B cell (primary cell): Measurements from ENCODE around the gene WWP2. TPM values are rescaled to one million over a fixed set of nuclear protein-coding genes. Genes with fewer than 3 reads are reported as not detected.

Experiments
- ATAC-seq: fragments of 200-7000 bp; cut with Tn5 transposase; one replicate; pipeline ENCODE4 v1.10.0; 2021; ENCODE audit warnings: low read depth, mild to moderate bottlenecking, moderate number of reproducible peaks, moderate library complexity
- CTCF ChIA-PET: fragments of 350-600 bp; sonication (Branson Sonifier 250); formaldehyde crosslinking; loops from one replicate; lab custom pipeline; 2021; ENCODE audit warnings: antibody characterized with exemption, inconsistent platforms; lab: Charles Lee
- POLR2A ChIA-PET: fragments of 350-600 bp; sonication (Branson Sonifier 250); formaldehyde crosslinking; loops from one replicate; lab custom pipeline; 2021; ENCODE audit warnings: antibody characterized with exemption; lab: Charles Lee
- DNase-seq: peaks from one replicate; pipeline ENCODE4 v3.0.0; 2013
- H2AFZ ChIP-seq: 2 replicates; pipeline ENCODE4 v1.6.1; 2012; ENCODE audit warnings: mild to moderate bottlenecking, low read depth, low read length; ENCODE audit not compliant: insufficient read depth, poor library complexity, severe bottlenecking
- H3K27ac ChIP-seq, 2 donors: 1 replicate in 1 of 2; 2 replicates in 1 of 2; pipeline ENCODE4 v1.5.1; 2012 to 2013; ENCODE audit warnings: low read length in 2 of 2, mild to moderate bottlenecking in 2 of 2, moderate library complexity in 1 of 2
- H3K27me3 ChIP-seq, 4 experiments: fragments of 200-600 bp in 1 of 4; sonication (generic) in 1 of 4; replicated peaks in 1 of 4; 1 replicate in 2 of 4; 2 replicates in 2 of 4; pipeline versions ENCODE4 v1.6.1 to v1.7.0; 2013 to 2016; ENCODE audit warnings: low read length in 3 of 4, mild to moderate bottlenecking in 2 of 4, mixed read lengths in 1 of 4, moderate library complexity in 1 of 4; ENCODE audit not compliant: insufficient read depth in 4 of 4, control insufficient read depth in 3 of 4; ENCODE audit errors: control extremely low read depth in 1 of 4
- H3K36me3 ChIP-seq, 2 experiments: replicated peaks in 1 of 2; 1 replicate in 1 of 2; 2 replicates in 1 of 2; pipeline versions ENCODE4 v1.6.1 to v1.7.1; 2013; ENCODE audit warnings: low read length in 1 of 2; ENCODE audit not compliant: insufficient read depth in 2 of 2, control insufficient read depth in 1 of 2; ENCODE audit errors: control extremely low read depth in 1 of 2, extremely low read depth in 1 of 2
- H3K4me1 ChIP-seq, 2 donors: fragments of 200-600 bp in 1 of 2; sonication (generic) in 1 of 2; 1 replicate in 1 of 2; 2 replicates in 1 of 2; pipeline versions ENCODE4 v1.5.1 to v1.6.1; 2013 to 2017; ENCODE audit warnings: low read length in 2 of 2; ENCODE audit not compliant: control insufficient read depth in 2 of 2, insufficient read depth in 2 of 2
- H3K4me2 ChIP-seq: replicated peaks from 2 replicates; pipeline ENCODE3; 2012; ENCODE audit warnings: mild to moderate bottlenecking, low read depth, low read length; ENCODE audit not compliant: poor library complexity, severe bottlenecking
- H3K4me3 ChIP-seq, 5 experiments: fragments of 200-600 bp in 1 of 5; sonication (generic) in 1 of 5; 1 replicate in 3 of 5; 2 replicates in 2 of 5; pipeline versions ENCODE4 v1.5.1 to v1.7.0; 2011 to 2016; ENCODE audit warnings: low read length in 4 of 5, mild to moderate bottlenecking in 4 of 5, low read depth in 2 of 5, control low read depth in 1 of 5, moderate library complexity in 1 of 5; ENCODE audit not compliant: insufficient read depth in 1 of 5; ENCODE audit errors: control extremely low read depth in 1 of 5, extremely low read depth in 1 of 5
- H3K79me2 ChIP-seq: fragments of 200-600 bp; sonication (generic); one replicate; pipeline ENCODE4 v1.6.0; 2016; ENCODE audit warnings: low read length; ENCODE audit not compliant: control insufficient read depth, insufficient read depth
- H3K9ac ChIP-seq: fragments of 200-600 bp; sonication (generic); 2 replicates; pipeline ENCODE4 v1.6.1; 2017; ENCODE audit warnings: mild to moderate bottlenecking, low read length, moderate library complexity
- H3K9me3 ChIP-seq, 3 donors: one replicate each; pipeline versions ENCODE4 v1.6.1 to v1.7.1; 2013; ENCODE audit warnings: low read length in 2 of 3; ENCODE audit not compliant: control insufficient read depth in 2 of 3, insufficient read depth in 1 of 3; ENCODE audit errors: control extremely low read depth in 1 of 3
- H4K20me1 ChIP-seq: 2 replicates; pipeline ENCODE4 v1.6.0; 2012; ENCODE audit warnings: mild to moderate bottlenecking, low read length; ENCODE audit not compliant: insufficient read depth, control insufficient read depth, poor library complexity, severe bottlenecking
- H3K27ac Mint-ChIP-seq: one replicate; pipeline ENCODE4 v1.8.0; 2021; ENCODE audit warnings: mixed read lengths
- H3K27me3 Mint-ChIP-seq: one replicate; pipeline ENCODE4 v1.8.0; 2021; ENCODE audit warnings: mixed read lengths
- H3K4me1 Mint-ChIP-seq: one replicate; pipeline ENCODE4 v1.8.0; 2021; ENCODE audit warnings: mixed read lengths
- H3K4me3 Mint-ChIP-seq: one replicate; pipeline ENCODE4 v1.8.0; 2021; ENCODE audit warnings: mixed read lengths
- H3K9me3 Mint-ChIP-seq: one replicate; pipeline ENCODE4 v1.8.0; 2022; ENCODE audit warnings: mixed read lengths; ENCODE audit not compliant: insufficient read depth
- EZH2 ChIP-seq: IDR thresholded peaks from 2 replicates; pipeline ENCODE4 v1.6.1; 2012; ENCODE audit warnings: borderline replicate concordance, low read depth, mild to moderate bottlenecking, moderate library complexity, low read length; ENCODE audit not compliant: insufficient read depth, poor library complexity, severe bottlenecking
- WGBS: methylation state at CpG from one replicate; pipeline ENCODE4 v1.1.5; 2013; ENCODE audit warnings: missing lambda C conversion rate; ENCODE audit not compliant: insufficient coverage; 5-methylcytosine and 5-hydroxymethylcytosine counted together
- intact Hi-C: fragments of 100-400 bp; cut with micrococcal nuclease; formaldehyde crosslinking; loops from one replicate; pipeline ENCODE4 v1.10.0; 2022
- polyA plus RNA-seq: library from polyadenylated mRNA; depleted of rRNA; stranded (reverse); fragments of >200 nt; gene quantifications from 2 replicates; pipeline ENCODE4 v1.2.3, GENCODE V29; 2012
- total RNA-seq, 2 donors: library from RNA; stranded (reverse); fragments of 120-200 nt in 1 of 2; gene quantifications; 1 replicate in 1 of 2; 2 replicates in 1 of 2; pipeline versions ENCODE4 v1.2.3 to v1.2.4, GENCODE V29; 2013 to 2022
- TF ChIP-seq, protein P1 (sequence below): fragments of 200-600 bp; IDR thresholded peaks from one replicate; pipeline ENCODE4 v1.8.0; 2022; ENCODE audit warnings: antibody characterized with exemption, mild to moderate bottlenecking

Gene WWP2
- total and polyA plus RNA-seq, 2 donors (not counting 1 experiment from before 2014, with no cell fraction given) = 33.4 to 105 TPM

DNA sequence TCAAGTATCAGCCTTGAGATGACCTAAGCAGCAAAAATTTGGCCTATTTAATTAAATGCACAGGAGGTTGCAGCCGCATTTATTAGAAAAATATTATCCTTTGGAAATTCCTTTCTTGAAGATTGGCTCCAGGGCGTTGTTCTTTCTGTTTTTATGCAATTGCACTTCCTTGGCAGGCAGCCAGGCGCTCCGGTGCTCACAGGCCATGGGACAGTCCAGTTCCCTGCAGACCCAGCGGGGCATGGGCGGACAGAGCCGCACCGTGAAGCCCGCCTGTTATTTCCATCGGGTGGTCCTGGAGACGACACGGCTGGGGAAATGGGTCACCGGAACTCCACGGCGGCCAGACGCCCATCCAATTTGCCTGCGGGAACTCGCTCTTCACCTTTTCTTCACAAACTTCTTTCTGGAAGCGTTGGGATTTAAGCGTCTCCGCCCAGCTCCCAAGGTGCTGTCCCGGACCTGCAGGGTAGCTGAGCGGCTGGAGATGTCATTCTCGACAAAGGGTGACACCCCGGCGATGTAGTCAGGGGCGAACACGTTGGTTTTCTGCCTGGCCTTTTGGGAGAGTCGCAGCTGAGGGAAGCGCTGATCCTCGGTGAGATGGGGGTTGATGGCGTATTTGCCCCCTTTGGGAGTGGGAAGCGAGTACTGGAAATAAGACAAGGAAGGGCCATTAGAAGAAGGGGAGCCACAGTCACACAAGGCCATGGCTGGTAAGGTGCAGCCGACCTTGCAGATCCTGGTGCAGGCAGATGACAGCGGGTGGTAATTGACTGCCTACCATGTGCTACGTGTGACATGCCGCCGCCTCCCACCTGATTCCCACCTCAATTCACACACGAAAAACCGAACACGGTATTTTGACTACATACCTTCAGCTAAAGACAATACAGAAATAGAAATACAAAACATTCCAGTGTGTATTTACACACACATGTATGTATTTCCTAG is 19.9 kb upstream of the WWP2 start:
- no peak overlapping the region for H3K27ac Mint-ChIP-seq
- DNase-seq (no peak), ATAC-seq (no peak)
- H3K4me1 Mint-ChIP-seq = no peaks in the 10 kb centered on the region
- intact Hi-C loops = no loop called here
- H3K4me3 Mint-ChIP-seq = no peak overlapping the region
- Histone ChIP-seq H3K36me3 (peaks cover 1 to 60% of the 10 kb centered on the region in 2 experiments), H3K9ac (no peak overlapping the region), H3K79me2 (peaks cover 7% of the 10 kb centered on the region), H3K4me3 (no peak overlapping the region), H3K4me2 (no peak overlapping the region), H2AFZ (no peak overlapping the region), H3K4me1 (no peaks in the 10 kb centered on the region), H4K20me1 (peaks cover 12% of the 10 kb centered on the region), H3K27me3 (no peaks in the 10 kb centered on the region), H3K27ac (no peak overlapping the region), H3K9me3 (no peaks in the 10 kb centered on the region)
- no peaks in the 10 kb centered on the region for H3K27me3 Mint-ChIP-seq
- TF ChIP-seq EZH2 = no peak
- TF ChIP-seq, protein P1, sequence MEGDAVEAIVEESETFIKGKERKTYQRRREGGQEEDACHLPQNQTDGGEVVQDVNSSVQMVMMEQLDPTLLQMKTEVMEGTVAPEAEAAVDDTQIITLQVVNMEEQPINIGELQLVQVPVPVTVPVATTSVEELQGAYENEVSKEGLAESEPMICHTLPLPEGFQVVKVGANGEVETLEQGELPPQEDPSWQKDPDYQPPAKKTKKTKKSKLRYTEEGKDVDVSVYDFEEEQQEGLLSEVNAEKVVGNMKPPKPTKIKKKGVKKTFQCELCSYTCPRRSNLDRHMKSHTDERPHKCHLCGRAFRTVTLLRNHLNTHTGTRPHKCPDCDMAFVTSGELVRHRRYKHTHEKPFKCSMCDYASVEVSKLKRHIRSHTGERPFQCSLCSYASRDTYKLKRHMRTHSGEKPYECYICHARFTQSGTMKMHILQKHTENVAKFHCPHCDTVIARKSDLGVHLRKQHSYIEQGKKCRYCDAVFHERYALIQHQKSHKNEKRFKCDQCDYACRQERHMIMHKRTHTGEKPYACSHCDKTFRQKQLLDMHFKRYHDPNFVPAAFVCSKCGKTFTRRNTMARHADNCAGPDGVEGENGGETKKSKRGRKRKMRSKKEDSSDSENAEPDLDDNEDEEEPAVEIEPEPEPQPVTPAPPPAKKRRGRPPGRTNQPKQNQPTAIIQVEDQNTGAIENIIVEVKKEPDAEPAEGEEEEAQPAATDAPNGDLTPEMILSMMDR = no peak
- H3K9me3 Mint-ChIP-seq = no peaks in the 10 kb centered on the region
- CTCF ChIA-PET = interaction anchor here (2.0 kb wide), 1 partner anchor 12 kb away, joined by 6 read pairs; the partner anchor contains the start of gene NOB1
- POLR2A ChIA-PET = no interaction called here
- 96% methylated on average over 37 of the region's 41 CpGs for WGBS
